Bronchial epithelial cell (primary cell): ENCODE data around the gene PRR16. TPM values are rescaled to one million over a fixed set of nuclear protein-coding genes. Genes with fewer than 3 reads are reported as not detected.
A peak's percentile ranks its signal among the peaks of the same experiment; 100 is the strongest.

Experiments used
- DNase-seq: peaks from one replicate; pipeline ENCODE4 v3.0.0-alpha.2; 2010; ENCODE audit warnings: low read depth
- FAIRE-seq: peaks from 2 replicates; lab custom pipeline; 2011; peaks lifted over from hg19 to GRCh38; lab: Jason Lieb, UNC
- H3K27me3 ChIP-seq: 2 replicates; pipeline ENCODE4 v1.5.1; 2011; ENCODE audit warnings: low read length; ENCODE audit not compliant: control insufficient read depth, insufficient read depth
- H3K36me3 ChIP-seq: 2 replicates; pipeline ENCODE4 v1.5.1; 2011; ENCODE audit warnings: low read length; ENCODE audit not compliant: control insufficient read depth, insufficient read depth
- H3K4me3 ChIP-seq: 2 replicates; pipeline ENCODE4 v1.5.1; 2011; ENCODE audit warnings: mild to moderate bottlenecking, low read depth, low read length, control low read depth
- total RNA-seq: library from RNA; depleted of rRNA; stranded (reverse); fragments of >200 nt; gene quantifications from 2 replicates; pipeline ENCODE4 v1.2.1, GENCODE V29; 2014
- TF ChIP-seq, protein P1 (sequence below): IDR thresholded peaks from 2 replicates; pipeline ENCODE4 v1.5.1; 2011; ENCODE audit warnings: mild to moderate bottlenecking, moderate library complexity, low read length, control low read depth, inconsistent platforms; ENCODE audit not compliant: insufficient read depth, severe bottlenecking

Gene PRR16
- total RNA-seq, 1 donor from 2014 or later, result 0.53 TPM

GRCh38 chr5:120435129-120435528 is 29.0 kb upstream of the PRR16 start:
- Histone ChIP-seq H3K4me3 (no peak overlapping the region), H3K36me3 (no peaks in the 10 kb centered on the region), H3K27me3 (no peaks in the 10 kb centered on the region)
- TF ChIP-seq, protein P1, sequence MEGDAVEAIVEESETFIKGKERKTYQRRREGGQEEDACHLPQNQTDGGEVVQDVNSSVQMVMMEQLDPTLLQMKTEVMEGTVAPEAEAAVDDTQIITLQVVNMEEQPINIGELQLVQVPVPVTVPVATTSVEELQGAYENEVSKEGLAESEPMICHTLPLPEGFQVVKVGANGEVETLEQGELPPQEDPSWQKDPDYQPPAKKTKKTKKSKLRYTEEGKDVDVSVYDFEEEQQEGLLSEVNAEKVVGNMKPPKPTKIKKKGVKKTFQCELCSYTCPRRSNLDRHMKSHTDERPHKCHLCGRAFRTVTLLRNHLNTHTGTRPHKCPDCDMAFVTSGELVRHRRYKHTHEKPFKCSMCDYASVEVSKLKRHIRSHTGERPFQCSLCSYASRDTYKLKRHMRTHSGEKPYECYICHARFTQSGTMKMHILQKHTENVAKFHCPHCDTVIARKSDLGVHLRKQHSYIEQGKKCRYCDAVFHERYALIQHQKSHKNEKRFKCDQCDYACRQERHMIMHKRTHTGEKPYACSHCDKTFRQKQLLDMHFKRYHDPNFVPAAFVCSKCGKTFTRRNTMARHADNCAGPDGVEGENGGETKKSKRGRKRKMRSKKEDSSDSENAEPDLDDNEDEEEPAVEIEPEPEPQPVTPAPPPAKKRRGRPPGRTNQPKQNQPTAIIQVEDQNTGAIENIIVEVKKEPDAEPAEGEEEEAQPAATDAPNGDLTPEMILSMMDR, result no peak
- DNase-seq, result no peak
- no peak for FAIRE-seq

GRCh38 chr5:120436996-120437395 is 27.1 kb upstream of the PRR16 start:
- FAIRE-seq (no peak), DNase-seq (no peak)
- H3K36me3 ChIP-seq, result no peaks in the 10 kb centered on the region

GRCh38 chr5:120442694-120443093 is 21.4 kb upstream of the PRR16 start:
- Histone ChIP-seq H3K36me3 (no peaks in the 10 kb centered on the region), H3K4me3 (no peak overlapping the region), H3K27me3 (no peaks in the 10 kb centered on the region)
- TF ChIP-seq, protein P1, result no peak
- FAIRE-seq, result no peak
- DNase-seq, result no peak

More at GRCh38 chr5:120436996-120437395, 27.1 kb upstream of the PRR16 start:
- no peak overlapping the region for H3K4me3 ChIP-seq
- TF ChIP-seq, protein P1, result no peak
- H3K27me3 ChIP-seq, result no peaks in the 10 kb centered on the region

- FAIRE-seq, result no peak
Measured at GRCh38 chr5:120443607-120444006, 20.5 kb upstream of the PRR16 start.

GRCh38 chr5:120446068-120446492 is 18.0 kb upstream of the PRR16 start:
- Histone ChIP-seq H3K36me3 (no peaks in the 10 kb centered on the region), H3K27me3 (no peaks in the 10 kb centered on the region), H3K4me3 (no peak overlapping the region)
- TF ChIP-seq, protein P1, result no peak
- DNase-seq, result peak; percentile 80
- FAIRE-seq, result no peak

More at GRCh38 chr5:120443607-120444006, 20.5 kb upstream of the PRR16 start:
- no peak for DNase-seq
- Histone ChIP-seq H3K4me3 (no peak overlapping the region), H3K36me3 (no peaks in the 10 kb centered on the region), H3K27me3 (no peaks in the 10 kb centered on the region)
- TF ChIP-seq, protein P1, result no peak

GRCh38 chr5:120446901-120447300 is 17.2 kb upstream of the PRR16 start:
- FAIRE-seq (no peak), DNase-seq (no peak)
- Histone ChIP-seq H3K27me3 (no peaks in the 10 kb centered on the region), H3K4me3 (no peak overlapping the region), H3K36me3 (no peaks in the 10 kb centered on the region)
- TF ChIP-seq, protein P1, result no peak
